ENCODE measurements around the gene KIF13A. TPM values are rescaled to one million over a fixed set of nuclear protein-coding genes. Genes with fewer than 3 reads are reported as not detected.

The KIF13A gene
- total and polyA plus RNA-seq, 10 donors, result 3.7 to 32.0 (median 19.9) TPM

DNA sequence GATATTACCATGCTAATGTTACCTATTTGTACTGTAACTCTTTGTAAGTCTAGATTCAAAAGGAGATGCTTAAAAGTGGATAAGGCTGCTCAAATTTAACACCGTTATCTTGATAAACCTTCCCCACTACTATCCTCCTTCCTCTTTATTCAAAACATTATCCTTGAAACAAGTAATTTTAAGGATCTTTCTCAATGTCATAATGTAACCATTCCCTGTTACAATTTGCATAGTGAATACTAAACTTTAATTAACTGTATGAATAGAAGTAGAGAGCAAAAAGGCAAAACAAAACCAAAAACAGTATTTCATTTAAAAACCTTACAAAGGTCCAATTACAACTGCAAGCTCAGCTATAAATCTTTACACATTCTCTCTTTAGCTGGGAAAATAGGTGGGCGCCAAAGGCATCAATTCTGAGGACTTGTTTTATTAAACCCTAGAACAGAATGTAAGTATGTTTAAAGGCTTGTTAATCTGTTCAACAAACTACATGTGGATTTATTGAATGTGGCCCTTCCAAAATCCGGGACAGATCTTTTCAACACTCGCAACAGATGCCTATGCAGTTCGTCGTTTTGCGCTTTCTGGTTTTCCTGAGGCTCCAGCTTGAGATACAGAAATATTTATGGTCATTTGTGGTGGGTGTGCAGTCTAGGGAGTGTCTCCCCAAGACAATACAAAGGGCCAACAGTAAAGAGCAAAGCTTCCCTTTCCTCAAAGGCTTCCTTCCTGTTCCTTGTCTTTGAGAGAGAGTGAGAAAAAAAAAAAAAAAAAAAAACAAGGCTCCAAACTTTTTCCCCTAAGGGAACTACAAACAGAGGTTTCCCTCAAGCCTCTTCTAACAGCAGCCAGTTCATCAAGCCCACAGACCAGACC lies 15.1 kb downstream of the KIF13A start:
- Histone ChIP-seq H3K36me3 (peaks cover 0 to 13% (median 0%) of the 10 kb centered on the region in 6 donors), H3K27me3 (replicated peaks in 1 of 7) (no peaks in the 10 kb centered on the region), H3K9me3 (no peaks in the 10 kb centered on the region), H3K4me3 (no peak overlapping the region), H3K4me1 (peaks cover 0 to 23% (median 16%) of the 10 kb centered on the region in 6 donors), H3K27ac (no peak overlapping the region)
- no peak for DNase-seq
- intact Hi-C loops (cut with DNase I; ENCODE audit: low total_unique reads), result no loop called here
- 56 to 71% (median 65%) methylated on average over 7 of the region's 7 CpGs for WGBS, 5 donors
- TF ChIP-seq POLR2A (IDR thresholded peaks at IDR 0.05) (no peak), CTCF (IDR thresholded peaks at IDR 0.05 in 8 of 11, conservative IDR thresholded peaks at IDR 0.05 in 3 of 11) (no peak), POLR2AphosphoS5 (IDR thresholded peaks at IDR 0.05) (no peak)

DNA sequence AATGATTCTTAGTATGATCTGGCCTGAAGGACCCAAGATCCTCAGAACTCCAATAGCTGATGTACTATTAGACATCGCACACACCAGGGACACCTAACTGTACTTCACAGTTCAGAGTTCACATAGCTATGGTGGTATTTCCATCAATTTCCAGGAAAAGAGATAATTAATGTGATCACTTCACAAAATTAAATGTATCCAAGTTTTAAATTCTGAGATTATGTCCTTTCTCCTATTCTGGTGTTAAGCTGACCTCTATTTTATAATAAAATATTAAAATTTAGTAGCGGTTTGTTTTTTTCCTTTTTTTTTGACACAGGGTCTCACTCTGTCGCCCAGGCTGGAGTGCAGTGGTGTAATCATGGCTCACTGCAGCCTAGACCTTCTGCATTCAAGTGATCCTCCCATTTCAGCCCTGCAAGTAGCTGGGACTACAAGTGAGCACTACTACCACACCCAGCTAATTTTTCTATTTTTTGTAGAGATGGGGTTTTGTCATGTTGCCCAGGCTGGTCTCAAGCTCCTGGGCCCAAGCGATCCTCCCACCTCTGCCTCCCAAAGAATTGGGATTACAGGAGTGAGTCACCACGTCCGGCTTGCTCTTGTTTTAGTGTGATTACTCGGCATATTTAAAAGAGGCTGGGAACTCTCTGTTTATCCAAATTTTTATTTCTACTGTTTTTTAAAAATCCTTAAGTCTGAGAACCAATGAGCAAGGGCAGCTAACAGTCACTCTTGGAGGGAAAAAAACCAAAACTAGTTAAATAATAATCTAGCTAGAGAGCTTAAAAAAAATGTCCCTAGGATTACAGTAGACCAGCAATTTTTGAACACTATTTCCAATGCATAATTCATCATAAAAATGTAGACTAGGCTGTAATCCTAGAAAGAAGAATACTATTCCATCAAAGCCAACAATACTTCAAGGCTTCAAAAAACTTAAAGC lies 16.0 kb downstream of the KIF13A start:
- Histone ChIP-seq H3K4me1 (peaks cover 0 to 23% (median 16%) of the 10 kb centered on the region in 6 donors), H3K27me3 (replicated peaks in 1 of 7) (no peaks in the 10 kb centered on the region), H3K4me3 (no peak overlapping the region), H3K27ac (no peak overlapping the region), H3K9me3 (no peaks in the 10 kb centered on the region), H3K36me3 (peaks cover 0 to 10% (median 0%) of the 10 kb centered on the region in 6 donors)
- DNase-seq, result no peak
- intact Hi-C loops (cut with DNase I; ENCODE audit: low total_unique reads), result no loop called here
- TF ChIP-seq POLR2AphosphoS5 (IDR thresholded peaks at IDR 0.05), result no peak
- TF ChIP-seq CTCF (IDR thresholded peaks at IDR 0.05 in 8 of 11, conservative IDR thresholded peaks at IDR 0.05 in 3 of 11), result no peak
- TF ChIP-seq POLR2A (IDR thresholded peaks at IDR 0.05), result no peak
- WGBS, 5 donors, result 83 to 92% (median 88%) methylated on average over 7 of the region's 7 CpGs

DNA sequence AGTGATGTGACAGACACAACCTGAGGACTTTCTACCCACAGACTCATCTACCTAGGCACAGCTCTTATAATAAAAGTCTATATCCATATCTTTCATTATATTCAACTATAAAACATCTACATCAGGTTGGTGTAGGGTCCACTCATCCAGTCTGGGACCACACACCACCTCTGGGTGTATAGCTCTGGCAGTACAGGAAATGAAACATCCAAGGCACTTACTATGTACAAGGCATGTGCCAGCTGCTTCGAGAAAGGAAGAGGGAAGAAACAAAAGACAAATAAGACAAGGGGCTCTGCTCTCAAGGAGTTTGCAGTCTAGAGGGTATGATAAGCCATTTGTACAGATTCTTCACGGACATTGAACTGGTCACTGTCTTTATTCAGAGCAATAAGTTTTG lies 18.6 kb downstream of the KIF13A start:
- 71 to 92% (median 75%) methylated on average over 2 of the region's 2 CpGs for WGBS, 5 donors
- DNase-seq, result no peak
- Histone ChIP-seq H3K27ac (no peak overlapping the region), H3K27me3 (replicated peaks in 1 of 7) (no peaks in the 10 kb centered on the region), H3K9me3 (no peaks in the 10 kb centered on the region), H3K36me3 (no peaks in the 10 kb centered on the region), H3K4me3 (no peak overlapping the region), H3K4me1 (peaks cover 0 to 23% (median 16%) of the 10 kb centered on the region in 6 donors)
- no peak for TF ChIP-seq CTCF (IDR thresholded peaks at IDR 0.05 in 8 of 11, conservative IDR thresholded peaks at IDR 0.05 in 3 of 11)
- TF ChIP-seq POLR2AphosphoS5 (IDR thresholded peaks at IDR 0.05), result no peak
- no peak for TF ChIP-seq POLR2A (IDR thresholded peaks at IDR 0.05)
- intact Hi-C loops (cut with DNase I; ENCODE audit: low total_unique reads), result no loop called here

Data from spleen (tissue), 11 donors.